GM21381 (cell line): ENCODE measurements around the gene CIDEB.

Source experiments
- ATAC-seq: cut with Tn5 transposase; IDR thresholded peaks from one replicate; pipeline ENCODE4 v1.9.1; 2021; ENCODE audit warnings: mild to moderate bottlenecking, moderate library complexity; ENCODE audit not compliant: unreplicated experiment

CIDEB gene

DNA sequence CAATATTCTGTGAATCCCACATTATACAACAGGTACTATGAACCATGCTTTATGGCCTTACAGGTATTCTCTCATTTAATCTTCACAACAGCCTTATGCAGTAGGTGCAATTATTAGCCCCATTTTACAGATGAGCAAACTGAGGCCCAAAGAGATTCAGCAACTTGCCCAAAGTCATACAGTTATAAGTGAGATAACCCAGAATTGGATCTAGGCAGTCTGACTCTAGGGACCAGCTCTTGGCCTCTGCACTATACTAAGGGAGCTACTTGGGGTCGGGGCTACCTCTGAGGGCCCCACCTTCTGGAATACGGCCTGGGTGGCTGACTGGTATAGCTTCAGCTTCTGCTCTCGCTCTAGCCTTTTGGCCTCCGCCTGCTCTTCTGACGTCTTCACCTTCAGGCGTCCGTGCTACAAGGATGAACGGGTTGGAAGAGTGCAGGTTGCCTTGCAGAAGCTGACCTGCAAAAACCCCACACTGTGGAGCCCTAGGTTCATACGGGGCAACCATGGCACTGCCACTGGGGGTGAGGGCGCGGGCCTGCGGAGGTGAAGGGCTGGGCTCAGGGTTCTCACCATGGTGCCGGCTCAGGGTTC lies 37.1 kb downstream of the CIDEB start:
- no peak for ATAC-seq

GRCh38 chr14:24269910-24270536 lies 37.8 kb downstream of the CIDEB start:
- ATAC-seq = no peak

GRCh38 chr14:24269368-24269767 lies 38.4 kb downstream of the CIDEB start:
- no peak for ATAC-seq

- ATAC-seq = no peak
These were observed 39.6 kb downstream of the CIDEB start for GRCh38 chr14:24268225-24268624.

GRCh38 chr14:24267516-24267915 lies 40.3 kb downstream of the CIDEB start:
- ATAC-seq = no peak

DNA sequence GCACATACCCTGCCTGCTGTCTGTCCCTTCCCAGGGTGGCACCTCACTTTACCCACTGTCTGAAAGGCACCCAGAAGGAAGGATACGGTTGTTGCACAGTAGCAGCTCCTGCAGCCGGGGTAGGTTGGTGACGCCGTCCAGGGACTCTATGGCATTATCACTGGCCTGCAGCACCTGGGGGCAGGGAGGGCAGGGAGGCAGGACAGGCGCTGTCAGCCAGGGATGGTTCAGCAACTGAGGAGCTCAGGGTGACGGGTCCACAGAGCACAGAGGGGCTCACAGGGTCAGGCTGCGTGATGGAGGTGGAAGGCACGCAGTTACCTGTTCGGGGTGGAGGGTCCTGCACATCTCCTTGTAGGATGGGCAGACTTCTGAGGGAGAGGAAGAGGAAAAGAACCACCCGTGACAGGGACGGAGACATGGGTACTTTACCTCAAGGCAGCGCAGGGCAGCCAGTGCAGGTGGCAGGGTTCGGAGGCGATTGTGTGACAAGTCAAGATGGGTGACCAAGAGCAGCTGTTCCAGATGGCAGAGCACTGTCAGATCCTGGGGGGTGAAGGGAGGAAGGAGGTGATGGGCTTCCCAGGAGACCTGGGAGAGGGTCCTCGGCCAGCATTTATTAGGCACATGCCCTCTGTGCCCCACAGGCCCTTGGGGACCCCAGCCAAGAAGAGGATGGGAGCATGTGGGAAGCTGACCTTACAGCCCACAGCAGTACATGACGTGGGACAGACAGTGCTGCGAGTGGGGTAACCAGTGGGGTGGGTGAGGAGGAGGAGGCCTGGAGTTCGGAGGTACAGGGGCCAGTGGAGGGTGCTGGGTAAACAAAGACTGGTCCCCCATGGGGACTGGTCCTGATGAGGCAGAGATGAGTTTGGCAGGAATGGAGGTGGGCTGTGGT lies 41.2 kb downstream of the CIDEB start:
- no peak for ATAC-seq

DNA sequence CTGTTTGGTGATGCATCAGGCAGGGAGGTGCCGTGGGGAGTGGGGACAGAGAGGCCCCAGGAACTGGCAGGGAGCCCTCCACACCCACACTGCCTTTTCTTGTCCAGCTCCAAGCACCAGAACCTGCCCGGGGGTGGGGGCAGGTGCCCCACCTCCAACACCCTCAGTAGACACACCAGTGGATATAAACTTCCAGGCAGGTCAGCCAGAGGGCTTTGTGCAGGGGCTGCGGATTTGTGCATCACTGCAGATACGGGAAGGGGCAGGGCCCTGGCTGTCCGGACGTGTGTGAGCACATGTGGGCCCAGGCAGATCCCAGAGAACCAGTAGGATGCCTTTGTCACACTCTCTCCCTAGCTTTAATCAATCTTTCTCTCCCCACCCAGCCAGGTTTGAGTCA lies 43.5 kb downstream of the CIDEB start:
- ATAC-seq = no peak

DNA sequence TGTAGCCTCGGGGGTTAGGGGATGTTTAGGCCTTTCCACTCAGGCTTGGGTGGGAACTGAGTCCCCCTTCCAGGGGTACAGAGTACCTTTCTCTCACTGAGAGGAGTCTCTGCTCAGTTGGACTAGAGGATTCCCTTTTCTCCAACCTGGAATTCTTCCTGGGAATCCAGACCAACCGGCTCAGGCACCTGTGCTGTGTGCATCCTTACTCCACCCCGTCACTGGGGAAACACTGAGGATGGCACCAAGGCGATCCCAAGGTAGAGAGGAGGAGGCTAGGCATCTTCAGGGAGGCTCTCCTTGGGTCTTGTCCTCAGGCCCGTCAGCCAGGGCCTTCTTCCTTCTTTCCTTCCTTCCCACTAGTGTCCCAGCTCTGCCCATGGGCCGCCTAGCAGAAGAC lies 43.9 kb downstream of the CIDEB start:
- ATAC-seq = no peak

- no peak for ATAC-seq
These were observed 44.7 kb downstream of the CIDEB start, which contains the start of gene TGM1 for GRCh38 chr14:24262821-24263733. TSS of gene TGM1 (minus strand) at chr14:24263177. CDS start at chr14:24262352, 825 bp downstream.

- no peak for ATAC-seq
These were observed 45.8 kb downstream of the CIDEB start for GRCh38 chr14:24261969-24262327.

- no peak for ATAC-seq
These were observed 46.4 kb downstream of the CIDEB start for GRCh38 chr14:24261256-24261968.

DNA sequence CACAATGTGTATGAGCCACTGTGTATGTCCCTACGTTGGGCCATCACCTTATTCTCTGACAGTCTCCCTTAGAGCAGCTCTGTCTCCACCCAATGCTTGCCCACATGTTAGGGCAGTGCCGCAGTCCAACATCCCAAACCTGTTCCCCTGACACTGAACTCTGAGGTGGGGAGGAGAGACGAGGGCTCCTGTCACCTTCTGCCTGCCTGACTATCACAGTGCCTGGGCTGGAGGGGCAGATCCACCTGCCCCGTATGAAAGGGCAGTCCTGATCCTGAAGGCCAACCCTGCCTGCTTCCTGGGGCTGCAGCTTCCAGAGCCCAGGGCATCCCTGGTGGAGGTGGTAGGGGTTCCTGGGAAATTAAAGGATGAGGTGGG lies 47.0 kb downstream of the CIDEB start:
- ATAC-seq = no peak

DNA sequence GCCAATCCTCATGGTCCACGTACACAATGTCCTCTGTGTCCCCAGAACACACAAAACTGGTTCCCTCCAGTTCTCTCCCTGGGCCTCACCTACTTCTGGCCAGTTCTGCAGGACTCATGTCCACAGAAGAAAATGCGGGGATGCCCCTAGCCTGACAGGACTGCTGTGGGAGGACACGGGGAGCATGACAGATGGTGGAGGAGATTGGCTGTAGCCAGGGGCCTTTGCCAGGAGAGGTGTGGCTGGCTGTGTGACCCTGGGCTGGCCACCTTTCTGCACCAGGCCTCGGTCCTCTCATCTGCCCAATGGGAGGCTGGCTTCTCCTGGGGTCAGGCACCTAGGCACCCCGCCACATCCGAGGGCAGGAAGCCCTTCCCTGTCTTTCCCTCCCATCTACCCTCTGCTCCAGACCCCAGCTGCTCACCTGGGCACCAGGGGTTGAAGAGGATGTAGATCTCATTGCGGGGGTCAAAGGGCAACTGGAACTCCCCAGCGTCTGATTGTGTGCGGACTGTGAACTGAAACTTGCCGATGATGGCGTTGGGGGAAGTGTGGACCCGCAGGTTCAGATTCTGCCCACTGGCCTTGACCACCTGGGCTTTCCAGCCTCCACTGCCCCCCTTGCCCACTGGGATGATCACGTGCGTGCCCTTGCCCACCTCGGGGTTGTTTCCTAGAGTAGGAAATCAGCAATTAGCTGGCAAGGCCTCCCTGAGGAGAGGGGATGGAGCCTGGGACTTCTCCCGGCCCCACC lies 47.6 kb downstream of the CIDEB start:
- no peak for ATAC-seq

GRCh38 chr14:24259282-24260025 lies 48.3 kb downstream of the CIDEB start:
- ATAC-seq = no peak

DNA sequence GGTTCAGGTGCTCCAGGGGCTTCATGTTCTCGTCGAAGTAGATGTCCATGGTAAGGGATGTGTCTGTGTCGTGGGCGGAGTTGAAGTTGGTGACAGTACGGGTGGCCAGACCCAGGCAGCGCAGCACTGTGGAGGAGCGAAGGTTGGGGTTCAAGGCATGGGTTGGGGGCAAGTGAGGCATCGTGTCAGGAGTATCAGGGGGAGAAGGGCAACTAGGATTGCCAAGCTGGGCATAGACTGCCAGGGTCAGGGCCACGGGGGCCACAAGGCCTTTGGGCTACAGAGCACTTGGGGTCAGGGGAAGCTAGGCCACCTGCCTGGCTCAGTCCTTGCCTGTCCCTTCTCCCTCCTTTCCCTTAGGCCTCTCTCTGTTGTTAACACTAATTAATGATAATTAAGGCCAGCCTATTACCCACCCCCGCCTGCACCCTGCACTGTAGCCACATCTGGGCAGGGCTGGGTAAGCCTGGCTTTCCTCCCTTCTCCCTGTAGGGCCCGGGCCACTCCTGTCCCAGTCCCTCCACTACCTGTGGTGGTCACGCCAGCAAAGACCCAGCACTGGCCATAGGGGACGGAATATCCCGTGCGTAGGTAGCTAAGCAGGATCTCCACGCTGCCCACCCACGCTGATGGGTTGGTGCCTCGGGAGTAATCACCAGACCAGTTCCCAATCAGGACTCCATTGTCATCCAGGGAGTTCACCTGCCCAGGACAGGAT lies 49.1 kb downstream of the CIDEB start:
- no peak for ATAC-seq

GRCh38 chr14:24258119-24258518 lies 49.7 kb downstream of the CIDEB start:
- ATAC-seq = no peak

GRCh38 chr14:24256960-24257359 lies 50.8 kb downstream of the CIDEB start:
- no peak for ATAC-seq
